GF-D8 (cell line): ENCODE data around the gene C10orf71.

Source experiments
- DNase-seq: peaks from one replicate; lab custom pipeline; 2025; lab: John Stamatoyannopoulos, UW

The C10orf71 gene

GRCh38 chr10:49361178-49361554 is 62.2 kb downstream of the C10orf71 start:
- no peak for DNase-seq

GRCh38 chr10:49361735-49362568 is 63.0 kb downstream of the C10orf71 start:
- no peak for DNase-seq

- no peak for DNase-seq
These were observed 63.8 kb downstream of the C10orf71 start for GRCh38 chr10:49362596-49363260.

GRCh38 chr10:49363309-49364031 is 64.5 kb downstream of the C10orf71 start:
- no peak for DNase-seq

- no peak for DNase-seq
These were observed 65.1 kb downstream of the C10orf71 start for GRCh38 chr10:49364051-49364450.

- no peak for DNase-seq
These were observed 65.8 kb downstream of the C10orf71 start for GRCh38 chr10:49364747-49365146.

GRCh38 chr10:49365275-49365674 is 66.3 kb downstream of the C10orf71 start:
- DNase-seq = no peak

GRCh38 chr10:49365675-49366415 is 66.9 kb downstream of the C10orf71 start:
- no peak for DNase-seq

- no peak for DNase-seq
These were observed 67.5 kb downstream of the C10orf71 start for GRCh38 chr10:49366460-49366859.

GRCh38 chr10:49367600-49367999 is 68.6 kb downstream of the C10orf71 start:
- no peak for DNase-seq

GRCh38 chr10:49368256-49368655 is 69.3 kb downstream of the C10orf71 start:
- DNase-seq = no peak

GRCh38 chr10:49369216-49370162 is 70.5 kb downstream of the C10orf71 start:
- DNase-seq = no peak

GRCh38 chr10:49370326-49371100 is 71.5 kb downstream of the C10orf71 start:
- DNase-seq = no peak

- no peak for DNase-seq
These were observed 73.0 kb downstream of the C10orf71 start for GRCh38 chr10:49371967-49372366.

GRCh38 chr10:49373361-49373760 is 74.4 kb downstream of the C10orf71 start:
- DNase-seq = no peak

GRCh38 chr10:49374740-49375139 is 75.8 kb downstream of the C10orf71 start:
- no peak for DNase-seq

- DNase-seq = no peak
These were observed 76.6 kb downstream of the C10orf71 start for GRCh38 chr10:49375611-49376010.
